GM19395 (cell line): Measurements from ENCODE around the gene COL6A3.

ENCODE experiments used
- ATAC-seq: cut with Tn5 transposase; IDR thresholded peaks from one replicate; pipeline ENCODE4 v1.9.1; 2021; ENCODE audit warnings: mild to moderate bottlenecking, moderate library complexity; ENCODE audit not compliant: unreplicated experiment

The COL6A3 gene, protein sequence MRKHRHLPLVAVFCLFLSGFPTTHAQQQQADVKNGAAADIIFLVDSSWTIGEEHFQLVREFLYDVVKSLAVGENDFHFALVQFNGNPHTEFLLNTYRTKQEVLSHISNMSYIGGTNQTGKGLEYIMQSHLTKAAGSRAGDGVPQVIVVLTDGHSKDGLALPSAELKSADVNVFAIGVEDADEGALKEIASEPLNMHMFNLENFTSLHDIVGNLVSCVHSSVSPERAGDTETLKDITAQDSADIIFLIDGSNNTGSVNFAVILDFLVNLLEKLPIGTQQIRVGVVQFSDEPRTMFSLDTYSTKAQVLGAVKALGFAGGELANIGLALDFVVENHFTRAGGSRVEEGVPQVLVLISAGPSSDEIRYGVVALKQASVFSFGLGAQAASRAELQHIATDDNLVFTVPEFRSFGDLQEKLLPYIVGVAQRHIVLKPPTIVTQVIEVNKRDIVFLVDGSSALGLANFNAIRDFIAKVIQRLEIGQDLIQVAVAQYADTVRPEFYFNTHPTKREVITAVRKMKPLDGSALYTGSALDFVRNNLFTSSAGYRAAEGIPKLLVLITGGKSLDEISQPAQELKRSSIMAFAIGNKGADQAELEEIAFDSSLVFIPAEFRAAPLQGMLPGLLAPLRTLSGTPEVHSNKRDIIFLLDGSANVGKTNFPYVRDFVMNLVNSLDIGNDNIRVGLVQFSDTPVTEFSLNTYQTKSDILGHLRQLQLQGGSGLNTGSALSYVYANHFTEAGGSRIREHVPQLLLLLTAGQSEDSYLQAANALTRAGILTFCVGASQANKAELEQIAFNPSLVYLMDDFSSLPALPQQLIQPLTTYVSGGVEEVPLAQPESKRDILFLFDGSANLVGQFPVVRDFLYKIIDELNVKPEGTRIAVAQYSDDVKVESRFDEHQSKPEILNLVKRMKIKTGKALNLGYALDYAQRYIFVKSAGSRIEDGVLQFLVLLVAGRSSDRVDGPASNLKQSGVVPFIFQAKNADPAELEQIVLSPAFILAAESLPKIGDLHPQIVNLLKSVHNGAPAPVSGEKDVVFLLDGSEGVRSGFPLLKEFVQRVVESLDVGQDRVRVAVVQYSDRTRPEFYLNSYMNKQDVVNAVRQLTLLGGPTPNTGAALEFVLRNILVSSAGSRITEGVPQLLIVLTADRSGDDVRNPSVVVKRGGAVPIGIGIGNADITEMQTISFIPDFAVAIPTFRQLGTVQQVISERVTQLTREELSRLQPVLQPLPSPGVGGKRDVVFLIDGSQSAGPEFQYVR (N-terminal part only)

DNA sequence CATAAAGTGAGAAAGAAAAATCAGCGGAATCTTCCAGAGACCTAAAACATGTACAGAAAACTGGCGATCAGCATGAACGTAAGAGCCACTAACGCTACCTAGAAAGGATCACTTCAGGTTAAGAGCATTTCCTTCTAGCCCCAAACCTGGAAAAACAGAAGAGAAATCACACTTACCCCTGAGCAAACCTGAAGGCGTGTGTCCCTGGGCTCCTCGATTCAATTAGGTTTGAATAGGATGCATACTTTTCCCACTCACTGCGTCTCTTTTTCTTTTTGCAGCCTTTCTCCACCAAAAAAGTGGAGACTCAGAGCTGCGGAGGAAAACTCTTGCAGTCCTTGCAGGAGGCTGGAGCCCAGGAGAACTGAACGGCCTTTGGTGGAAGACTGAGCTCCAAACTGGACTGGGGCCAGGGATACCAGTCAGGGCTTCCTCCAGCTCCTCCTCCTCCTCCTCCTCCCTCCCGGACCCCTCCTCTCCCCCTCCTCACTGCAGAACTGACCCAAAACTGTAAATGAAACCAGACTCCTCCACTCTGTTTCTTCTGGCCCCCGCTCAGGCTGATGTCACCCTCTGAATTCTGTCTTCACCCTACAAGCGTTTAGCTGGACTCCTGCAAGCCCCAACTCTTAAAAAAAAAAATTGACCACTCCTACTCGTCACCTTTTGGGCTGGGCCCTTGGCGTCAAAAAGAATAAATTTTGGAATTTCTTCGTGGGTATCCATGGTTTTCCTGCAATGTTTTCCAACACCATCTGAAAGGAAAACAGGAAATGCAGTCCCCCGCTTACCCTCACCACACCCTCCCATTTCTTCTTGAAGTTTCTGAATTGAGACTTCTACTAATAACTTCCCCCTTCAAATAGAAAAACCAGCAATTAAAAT, at the start of gene COL6A3:
TSS of gene COL6A3 (minus strand) at position 388 of the 885 bp plus-strand sequence. CDS start 17,347 bp downstream, outside the sequence.
- ATAC-seq, result no peak

DNA sequence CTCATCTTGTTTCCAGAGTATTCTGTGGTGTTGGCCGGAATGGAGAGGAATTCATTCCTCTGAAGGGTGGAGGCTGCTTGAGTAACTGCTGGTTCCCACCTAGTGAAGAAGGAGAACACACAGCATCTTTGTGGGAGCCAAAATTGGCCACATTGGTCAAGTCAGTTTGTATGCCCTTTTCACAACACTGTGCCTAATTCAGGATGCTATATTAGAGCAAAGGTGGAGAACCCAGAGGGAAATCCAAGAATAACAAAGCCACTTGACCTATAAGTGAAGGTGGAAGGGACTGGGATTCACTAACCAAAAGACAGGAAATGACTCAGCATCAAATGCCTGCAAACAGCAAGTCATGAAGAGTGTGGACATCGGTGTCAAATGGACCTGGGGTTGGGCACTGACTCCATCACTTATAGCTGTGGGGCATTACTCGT, 45.8 kb upstream of the COL6A3 start:
- no peak for ATAC-seq

DNA sequence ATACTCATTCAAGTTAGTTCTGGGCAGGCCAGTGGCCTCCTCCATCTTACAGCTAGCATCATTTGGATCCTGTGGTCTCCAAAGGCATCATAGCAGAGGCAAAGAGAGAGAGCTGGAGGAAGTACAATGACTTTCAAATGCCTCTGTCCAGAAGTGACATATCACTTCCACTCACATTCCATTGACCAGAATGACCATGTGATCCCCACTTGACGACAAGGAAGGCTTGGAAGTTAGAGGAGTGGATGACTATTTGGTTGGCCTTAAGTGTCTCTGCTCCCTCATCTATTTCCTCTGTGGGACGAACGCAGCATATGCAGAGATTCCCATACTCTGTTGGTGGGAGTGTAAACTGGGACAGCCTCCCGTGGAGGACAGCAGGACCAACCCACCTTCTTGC, 45.3 kb upstream of the COL6A3 start:
- no peak for ATAC-seq

DNA sequence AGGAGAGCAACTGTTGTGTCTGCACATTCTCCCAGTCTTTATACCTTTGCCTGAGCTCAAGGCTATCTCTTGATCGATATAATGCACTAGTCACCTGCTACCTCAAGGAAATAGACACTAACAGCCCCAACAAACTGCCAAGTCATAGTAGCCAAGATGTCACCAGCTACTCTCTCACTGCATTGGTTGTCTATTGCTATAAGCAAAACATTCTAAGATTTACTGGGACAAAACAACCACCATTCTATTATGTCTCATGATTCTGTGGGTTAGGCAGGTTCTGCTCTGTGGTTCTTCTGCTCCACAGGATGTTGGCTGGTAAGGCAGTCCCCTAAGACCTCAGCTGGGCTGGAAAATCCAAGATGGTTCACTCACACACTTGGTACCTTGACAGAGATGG, 44.6 kb upstream of the COL6A3 start:
- ATAC-seq, result no peak

DNA sequence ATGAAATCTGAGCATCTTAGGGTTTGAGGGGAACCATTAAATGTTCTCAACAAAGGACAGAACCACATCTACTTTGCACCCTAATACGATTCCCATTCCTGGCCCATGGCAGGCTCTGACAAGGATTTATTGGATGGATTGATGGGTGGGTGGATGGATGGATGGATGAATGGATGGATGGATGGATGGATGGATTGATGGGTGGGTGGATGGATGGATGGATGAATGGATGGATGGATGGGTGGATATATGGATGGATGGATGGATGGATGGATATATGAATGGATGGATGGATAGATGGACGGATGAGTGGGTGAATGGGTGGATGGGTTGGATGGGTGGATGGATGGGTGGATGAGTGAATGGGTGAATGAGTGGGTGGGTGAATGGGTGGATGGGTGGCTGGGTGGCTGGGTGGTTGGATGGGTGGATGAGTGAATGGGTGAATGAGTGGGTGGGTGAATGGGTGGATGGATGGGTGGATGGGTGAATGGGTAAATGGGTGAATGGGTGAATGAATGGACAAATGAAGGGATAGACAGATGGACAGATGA, 43.5 kb upstream of the COL6A3 start:
- no peak for ATAC-seq

DNA sequence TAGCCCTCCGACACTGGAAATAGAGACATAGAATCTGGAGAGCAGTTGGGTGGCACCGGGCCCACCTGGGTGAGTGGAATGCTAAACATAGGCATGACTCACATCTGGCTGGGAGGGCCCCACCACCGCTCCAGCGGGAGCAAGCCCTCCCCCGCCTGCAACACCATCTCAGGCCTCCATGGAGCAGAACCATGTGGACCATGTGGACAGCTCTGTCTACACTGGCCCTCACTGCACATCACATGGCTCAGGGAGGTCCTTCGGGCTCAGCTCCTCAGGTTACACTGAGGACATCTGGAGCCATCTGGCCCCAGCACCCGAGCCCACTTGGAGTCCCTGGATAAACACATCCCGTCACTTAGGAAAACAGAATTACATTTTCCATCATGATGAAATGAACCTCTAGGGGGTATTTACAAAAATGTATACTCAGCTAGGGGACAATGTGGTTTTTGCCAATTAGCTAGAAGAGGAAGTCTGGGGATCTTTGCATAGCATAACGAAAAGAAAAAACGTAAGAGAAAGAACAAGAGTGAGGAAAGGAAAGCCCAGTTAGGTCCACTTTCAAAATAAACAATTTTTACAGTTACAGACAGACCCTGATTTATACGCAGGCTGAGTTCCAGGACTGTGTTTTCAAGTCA, 42.4 kb upstream of the COL6A3 start:
- no peak for ATAC-seq

DNA sequence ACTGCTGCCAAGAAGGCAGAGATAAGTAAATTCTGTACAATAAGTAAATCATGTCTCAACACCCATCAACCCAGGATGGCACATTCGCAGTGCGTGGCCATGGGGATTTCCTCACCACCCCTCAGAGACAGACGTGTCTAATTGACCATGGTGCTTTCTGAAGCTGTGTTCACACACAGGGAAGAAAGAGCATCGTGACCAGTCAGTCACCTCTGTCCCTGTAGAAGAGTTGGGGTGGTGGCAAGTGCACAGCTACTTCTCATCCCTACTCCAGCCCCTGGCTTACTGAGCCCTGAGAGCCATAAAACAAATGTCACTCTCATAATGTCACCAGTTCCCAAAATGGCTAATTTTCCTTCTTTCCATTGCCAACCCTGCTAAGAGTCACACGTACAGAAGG, 41.8 kb upstream of the COL6A3 start:
- no peak for ATAC-seq

- ATAC-seq, result no peak
These were observed 39.7 kb upstream of the COL6A3 start for GRCh38 chr2:237453671-237454070.

- ATAC-seq, result no peak
These were observed 38.9 kb upstream of the COL6A3 start for GRCh38 chr2:237452861-237453260.

DNA sequence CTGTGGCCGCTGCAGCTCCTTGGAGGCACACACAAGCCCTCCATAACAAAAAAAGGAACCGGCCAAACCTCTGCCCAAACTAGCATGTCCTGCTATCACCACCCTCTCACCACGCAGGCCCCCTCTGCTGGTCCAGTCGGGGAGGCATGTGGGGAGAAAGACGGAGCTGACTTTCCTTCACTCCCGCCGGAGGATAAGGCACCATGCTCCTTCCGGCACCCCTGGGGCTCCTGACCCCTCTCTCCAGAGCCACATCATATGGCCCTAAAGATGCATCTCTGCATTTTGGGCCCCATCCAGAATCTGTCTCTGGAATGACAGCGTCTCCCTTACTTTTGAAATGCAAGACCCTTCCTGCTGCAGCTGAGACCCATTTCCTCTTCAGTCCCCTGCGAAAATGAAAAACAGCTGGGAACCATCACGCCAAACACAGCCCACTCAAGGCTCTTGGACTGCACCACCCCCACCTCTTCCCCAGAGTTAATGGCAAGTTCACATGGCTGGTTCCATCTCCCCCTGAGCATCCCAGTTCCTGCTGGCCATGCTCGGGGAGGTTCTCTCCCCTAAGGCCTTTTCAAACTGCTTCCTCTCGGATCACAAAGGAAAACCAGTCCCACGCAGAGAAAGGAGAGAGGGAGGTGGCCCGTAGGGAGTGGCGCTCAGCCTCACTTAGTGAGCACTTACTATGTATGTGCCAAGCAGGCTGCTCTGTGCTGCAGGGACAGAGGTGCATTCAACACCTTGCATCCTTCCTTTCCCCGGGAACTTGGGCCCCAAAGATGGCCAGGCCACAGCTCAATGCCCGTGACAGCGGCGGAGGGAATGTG, 37.9 kb upstream of the COL6A3 start:
- ATAC-seq, result no peak

GRCh38 chr2:237450583-237450982, 36.6 kb upstream of the COL6A3 start:
- no peak for ATAC-seq

- ATAC-seq, result no peak
These were observed 36.1 kb upstream of the COL6A3 start for GRCh38 chr2:237450108-237450507.

DNA sequence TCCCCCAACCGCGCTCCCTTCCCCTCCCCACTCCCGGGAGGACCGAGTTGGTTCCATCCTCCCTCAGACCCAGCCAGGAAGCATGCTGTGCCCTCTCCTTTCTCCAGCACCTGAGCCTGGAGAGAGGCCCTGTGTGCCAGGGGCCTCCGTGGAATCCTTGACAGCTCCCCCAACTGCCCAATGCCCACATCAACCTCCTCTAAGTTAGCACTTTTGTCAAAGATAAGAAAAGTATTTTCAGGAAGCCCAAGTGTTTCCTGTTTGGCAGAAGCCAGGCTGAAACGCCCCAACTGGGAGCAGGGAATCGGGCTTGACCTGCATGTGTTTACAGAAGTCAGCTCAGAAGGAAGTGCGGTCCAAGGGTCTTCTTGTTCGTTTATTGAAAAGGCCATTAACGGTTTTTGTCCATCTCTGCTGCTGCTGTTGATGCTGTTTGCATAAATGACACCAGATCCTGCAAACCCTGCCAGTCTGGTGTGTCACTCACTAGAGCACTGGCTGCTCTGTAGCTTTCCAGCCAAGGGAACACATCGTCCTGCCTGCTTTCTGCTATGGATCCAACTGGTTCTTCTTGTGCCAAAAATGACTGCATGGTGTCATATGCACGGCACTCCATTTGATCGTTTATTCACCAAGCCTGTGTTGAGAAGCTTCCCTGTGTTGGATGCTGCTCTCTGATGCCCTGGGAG, 35.4 kb upstream of the COL6A3 start:
- ATAC-seq, result no peak

DNA sequence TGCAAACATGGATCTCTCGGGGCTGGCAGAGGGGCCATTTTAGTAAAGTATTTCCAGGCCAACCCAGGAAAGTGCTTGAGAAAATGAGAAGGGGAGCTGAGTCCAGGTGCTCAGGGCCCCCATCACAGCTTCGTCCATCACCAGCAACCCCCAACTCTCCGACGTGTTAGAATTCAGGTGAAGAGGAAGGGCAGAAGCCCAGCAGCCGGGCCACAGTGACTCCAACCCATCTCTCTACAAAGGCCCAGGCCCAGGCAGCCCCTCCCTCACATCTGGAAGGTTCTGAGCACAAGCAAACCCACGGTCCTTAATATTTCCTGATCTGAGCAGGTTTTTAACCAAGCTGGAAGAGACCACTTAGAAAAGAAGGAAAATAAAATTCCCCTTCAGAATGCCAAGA, 34.7 kb upstream of the COL6A3 start:
- no peak for ATAC-seq

- no peak for ATAC-seq
These were observed 34.2 kb upstream of the COL6A3 start for GRCh38 chr2:237448171-237448570.

DNA sequence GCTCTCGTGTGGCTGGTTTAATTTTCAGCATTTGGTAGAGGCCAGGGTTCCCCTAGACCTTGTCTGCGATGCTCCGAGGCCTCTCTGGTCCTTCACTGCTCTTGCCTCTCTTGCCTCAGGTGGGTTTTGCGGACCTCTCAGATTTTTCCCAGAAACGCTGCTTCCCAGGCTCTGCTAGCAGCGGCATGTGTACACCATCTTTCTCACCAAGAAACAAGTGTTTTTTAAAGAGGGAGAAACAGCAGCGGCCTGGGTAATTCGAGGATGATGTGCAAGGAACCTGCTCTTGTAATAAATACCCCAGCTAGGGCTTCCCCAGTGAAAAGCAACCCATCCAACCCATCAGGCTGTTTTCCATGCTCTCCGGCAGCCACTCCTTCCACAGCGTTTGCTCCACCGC, 33.5 kb upstream of the COL6A3 start:
- ATAC-seq, result no peak

GRCh38 chr2:237446338-237446665, 32.3 kb upstream of the COL6A3 start:
- ATAC-seq, result no peak
